GM23338 (cell line): ENCODE data around the gene C14orf132.

Experiments used
- POLR2AphosphoS5 ChIP-seq: IDR thresholded peaks from 2 replicates; pipeline ENCODE4 v1.6.1; 2016; ENCODE audit warnings: antibody characterized with exemption, low read depth
- TF ChIP-seq, protein P1 (sequence below), 2 experiments: fragments of 200-600 bp in 1 of 2; sonication (generic) in 1 of 2; conservative IDR thresholded peaks; 2 replicates each; pipeline versions ENCODE4 v1.5.1 to v1.6.1; 2016 to 2017; ENCODE audit warnings: antibody characterized with exemption in 2 of 2, low read depth in 2 of 2, mild to moderate bottlenecking in 2 of 2, moderate library complexity in 1 of 2

DNA sequence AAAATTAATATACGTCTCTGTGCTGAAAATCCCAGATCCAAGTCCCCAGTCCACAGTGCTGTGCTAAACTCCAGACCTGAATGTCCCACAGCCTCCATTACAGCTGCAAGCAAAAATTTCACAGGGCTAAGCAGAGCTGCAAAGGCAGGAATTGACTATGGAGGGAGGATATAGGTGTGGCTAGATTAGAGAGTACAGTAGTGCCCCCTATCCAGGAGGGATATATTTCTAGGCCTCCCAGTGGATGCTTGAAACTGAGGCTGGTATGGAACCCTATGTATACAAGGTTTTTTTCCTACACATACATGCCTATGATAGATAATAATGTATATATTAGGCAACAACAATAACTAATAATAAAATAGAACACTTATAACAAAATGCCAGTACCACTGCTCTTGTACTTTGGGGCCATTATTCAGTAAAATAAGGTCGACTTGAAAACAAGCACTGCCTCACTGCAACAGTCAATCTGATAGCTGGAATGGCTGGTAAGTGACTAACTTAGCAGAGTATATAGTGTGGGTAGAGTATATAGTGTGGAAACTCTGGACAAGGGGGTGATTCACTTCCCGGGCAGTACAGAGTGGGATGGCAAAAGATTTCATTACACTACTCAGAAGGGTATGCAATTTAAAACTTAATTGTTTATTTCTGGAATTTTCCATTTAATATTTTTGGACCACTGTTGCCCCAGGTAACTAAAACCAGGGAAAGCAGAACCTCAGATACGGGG lies 82.7 kb downstream of the C14orf132 start:
- TF ChIP-seq, protein P1, sequence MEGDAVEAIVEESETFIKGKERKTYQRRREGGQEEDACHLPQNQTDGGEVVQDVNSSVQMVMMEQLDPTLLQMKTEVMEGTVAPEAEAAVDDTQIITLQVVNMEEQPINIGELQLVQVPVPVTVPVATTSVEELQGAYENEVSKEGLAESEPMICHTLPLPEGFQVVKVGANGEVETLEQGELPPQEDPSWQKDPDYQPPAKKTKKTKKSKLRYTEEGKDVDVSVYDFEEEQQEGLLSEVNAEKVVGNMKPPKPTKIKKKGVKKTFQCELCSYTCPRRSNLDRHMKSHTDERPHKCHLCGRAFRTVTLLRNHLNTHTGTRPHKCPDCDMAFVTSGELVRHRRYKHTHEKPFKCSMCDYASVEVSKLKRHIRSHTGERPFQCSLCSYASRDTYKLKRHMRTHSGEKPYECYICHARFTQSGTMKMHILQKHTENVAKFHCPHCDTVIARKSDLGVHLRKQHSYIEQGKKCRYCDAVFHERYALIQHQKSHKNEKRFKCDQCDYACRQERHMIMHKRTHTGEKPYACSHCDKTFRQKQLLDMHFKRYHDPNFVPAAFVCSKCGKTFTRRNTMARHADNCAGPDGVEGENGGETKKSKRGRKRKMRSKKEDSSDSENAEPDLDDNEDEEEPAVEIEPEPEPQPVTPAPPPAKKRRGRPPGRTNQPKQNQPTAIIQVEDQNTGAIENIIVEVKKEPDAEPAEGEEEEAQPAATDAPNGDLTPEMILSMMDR (conservative IDR thresholded peaks at IDR 0.05; ENCODE audit: low read depth in 2 of 2), result peak in 1 of 2 experiments; percentile 17; a peak in 1 of 4 replicates
- no peak for TF ChIP-seq POLR2AphosphoS5
